ENCODE results near the gene NPAT.
"Not testable (repeated sequence)": the region's sequence is repeated elsewhere in the genome, so short reads cannot be mapped to it uniquely, and the experiment has no call there.

NPAT gene

DNA sequence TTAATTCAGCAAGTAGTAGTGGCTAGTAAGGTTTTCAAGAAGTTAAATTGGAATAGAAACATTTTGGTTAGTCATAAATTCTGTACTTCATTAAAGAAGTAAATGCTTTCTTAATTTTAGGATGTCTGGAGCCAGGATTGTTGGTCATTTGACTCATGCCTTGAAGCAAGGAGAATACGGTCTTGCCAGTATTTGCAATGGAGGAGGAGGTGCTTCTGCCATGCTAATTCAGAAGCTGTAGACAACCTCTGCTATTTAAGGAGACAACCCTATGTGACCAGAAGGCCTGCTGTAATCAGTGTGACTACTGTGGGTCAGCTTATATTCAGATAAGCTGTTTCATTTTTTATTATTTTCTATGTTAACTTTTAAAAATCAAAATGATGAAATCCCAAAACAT lies 75.3 kb downstream of the NPAT start:
- DNase-seq: no peak

DNA sequence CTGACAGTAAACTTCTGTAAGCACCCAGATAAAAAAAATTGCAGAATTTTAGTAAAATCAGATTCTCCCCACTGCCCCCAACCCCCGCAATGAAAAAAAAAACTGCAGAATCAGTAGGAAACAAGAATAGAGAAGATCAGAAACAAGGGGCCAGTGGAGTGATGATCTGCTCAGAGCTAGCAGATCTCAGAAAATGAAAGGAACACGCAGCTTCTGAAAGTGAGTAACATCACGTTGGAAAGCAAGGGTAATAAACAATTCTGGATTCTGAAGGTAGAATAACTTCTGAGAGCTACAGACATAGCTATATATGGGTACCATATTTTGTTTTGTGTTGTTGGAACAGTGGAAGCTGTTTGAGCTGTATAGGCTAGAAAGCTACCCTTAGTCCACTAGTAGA lies 77.8 kb downstream of the NPAT start:
- no peak for DNase-seq

DNA sequence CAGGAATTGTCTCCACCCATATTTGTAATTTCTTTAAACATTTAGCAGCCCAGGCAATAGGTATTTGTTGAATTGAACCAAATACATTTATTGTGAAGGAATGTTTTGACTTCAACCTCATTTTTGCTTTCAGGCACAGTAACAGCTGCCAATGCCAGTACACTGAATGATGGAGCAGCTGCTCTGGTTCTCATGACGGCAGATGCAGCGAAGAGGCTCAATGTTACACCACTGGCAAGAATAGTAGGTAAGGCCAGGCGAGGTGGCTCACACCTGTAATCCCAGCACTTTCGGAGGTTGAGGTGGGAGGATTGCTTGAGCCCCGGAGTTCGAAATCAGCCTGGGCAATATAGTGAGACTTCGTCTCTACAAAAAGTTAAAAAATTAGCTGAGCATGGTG lies 80.1 kb downstream of the NPAT start:
- DNase-seq: no peak

DNA sequence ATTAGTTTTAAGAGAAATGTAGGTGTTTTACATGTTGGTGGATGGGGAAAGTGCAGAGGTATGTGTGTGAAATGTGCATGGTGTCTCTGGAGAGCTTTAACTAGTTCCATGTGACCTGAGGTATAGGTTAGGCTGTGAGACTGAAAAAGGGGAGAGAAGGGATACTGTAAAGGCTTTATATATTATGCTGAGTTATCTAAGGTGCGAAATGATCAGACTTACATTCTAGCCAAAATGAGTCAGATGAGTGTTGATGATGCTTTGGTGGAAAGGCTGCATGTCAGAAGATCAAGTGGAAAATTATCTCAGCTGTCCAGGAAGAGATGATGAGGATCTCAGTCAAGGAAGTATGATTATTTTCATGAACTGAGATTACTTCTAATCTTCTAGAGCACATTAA lies 85.2 kb downstream of the NPAT start:
- no peak for DNase-seq

DNA sequence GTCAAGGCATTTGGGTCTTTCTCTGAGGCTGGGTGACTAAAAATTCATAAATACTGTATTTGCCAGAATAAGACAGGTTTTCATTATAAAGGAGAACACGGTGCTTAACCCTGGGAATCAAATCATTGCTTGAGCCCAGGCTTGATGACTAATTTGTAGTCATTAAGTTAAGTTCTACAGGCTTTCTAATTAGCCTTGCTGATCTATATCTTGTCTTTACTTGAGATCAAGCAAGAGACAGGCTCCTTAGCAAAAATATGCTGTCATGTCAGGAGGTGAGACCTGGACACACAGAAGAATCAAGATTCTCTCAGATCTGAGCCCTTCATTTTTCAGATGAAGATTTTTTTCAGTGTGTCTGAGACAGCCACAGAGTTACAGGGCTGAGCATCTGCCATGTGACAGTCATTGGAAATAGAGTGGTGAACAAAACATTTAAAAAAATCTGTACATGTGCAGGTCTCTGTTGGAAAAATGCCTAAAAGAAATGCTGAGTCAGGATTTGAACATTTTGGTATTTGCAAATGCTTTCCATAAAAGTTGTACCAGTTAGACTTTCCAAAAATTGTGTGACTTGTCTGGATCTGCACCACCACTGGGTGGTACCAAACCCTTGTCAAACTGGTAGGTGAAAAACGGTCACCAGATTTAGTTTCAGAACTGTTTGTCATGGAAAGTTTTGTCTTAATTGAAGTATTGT lies 86.4 kb downstream of the NPAT start:
- DNase-seq: no peak

DNA sequence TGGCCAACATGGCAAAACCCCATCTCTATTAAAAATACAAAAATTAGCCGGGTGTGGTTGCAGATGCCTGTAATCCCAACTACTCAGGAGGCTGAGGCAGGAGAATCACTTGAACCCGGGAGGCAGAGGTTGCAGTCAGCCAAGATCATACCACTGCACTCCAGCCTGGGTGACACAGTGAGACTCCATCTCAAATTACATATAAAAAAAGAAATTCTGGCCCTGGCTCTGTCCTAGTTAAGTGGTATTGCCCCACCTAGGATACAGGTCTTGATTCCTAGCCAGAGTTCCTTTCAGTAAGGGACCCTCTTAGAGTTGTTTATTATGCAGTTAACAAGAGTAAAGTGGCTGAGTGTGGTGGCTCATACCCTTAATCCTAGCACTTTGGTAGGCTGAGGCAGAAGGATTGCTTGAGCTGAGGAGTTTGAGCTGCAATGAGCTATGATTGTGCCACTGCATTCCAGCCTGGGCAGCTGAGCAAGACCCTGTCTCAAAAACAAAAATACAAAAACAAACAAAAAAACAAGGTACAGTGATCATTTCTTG lies 89.4 kb downstream of the NPAT start:
- not testable (repeated sequence) for DNase-seq

DNA sequence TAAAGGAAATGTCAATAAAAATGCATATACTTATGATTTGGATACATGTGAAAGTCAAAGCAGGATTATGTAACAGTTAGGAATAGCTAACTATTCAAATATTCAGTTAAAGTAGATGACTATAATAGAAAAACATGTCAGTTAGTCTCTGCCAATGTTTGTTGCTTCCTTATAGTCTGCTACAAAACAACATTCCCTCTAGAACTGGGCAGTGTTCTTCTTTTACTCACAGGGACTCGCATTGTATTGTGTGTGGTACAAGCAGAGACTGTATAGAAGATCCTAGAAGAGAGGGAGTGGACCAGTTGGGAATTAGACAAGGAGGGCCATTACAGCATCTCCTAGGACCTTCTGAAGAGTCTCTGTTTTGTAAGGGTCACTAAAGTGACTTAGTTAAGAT lies 90.4 kb downstream of the NPAT start:
- DNase-seq: no peak

DNA sequence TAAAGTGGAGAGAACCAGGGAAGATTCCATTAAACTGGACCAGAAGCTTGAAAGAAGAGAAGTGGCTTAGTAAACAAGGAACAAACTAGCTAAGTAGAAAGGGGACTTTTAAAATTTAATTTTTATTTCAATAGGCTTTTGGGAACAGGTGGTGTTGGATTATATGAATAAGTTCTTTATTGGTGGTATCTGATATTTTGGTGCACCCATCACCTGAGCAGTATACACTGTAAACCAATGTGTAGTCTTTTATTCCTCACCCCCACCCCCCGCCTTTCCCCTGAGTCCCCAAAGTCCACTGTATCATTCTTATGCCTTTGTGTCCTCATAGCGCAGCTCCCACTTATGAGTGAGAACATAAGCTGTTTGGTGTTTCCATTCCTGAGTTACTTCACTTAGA lies 93.7 kb downstream of the NPAT start:
- DNase-seq: no peak

DNA sequence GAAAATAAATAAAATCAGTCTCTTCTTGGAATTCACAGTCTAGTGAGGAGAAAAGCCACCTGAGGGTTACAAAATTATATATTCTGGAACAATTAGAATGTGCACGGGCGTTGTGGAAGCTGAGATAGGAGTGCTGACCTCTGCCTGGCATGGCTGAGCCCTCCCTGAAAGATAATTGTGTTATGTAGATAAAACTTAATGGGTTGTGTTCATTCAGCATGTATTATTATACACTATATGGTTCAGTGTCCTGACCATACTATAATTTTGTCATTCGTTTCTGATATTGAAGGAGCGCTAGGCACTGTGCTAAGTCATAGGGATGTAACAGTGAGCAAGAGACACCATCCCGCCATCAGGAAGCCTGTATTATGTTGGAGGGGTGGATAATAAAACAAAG lies 97.3 kb downstream of the NPAT start:
- no peak for DNase-seq

DNA sequence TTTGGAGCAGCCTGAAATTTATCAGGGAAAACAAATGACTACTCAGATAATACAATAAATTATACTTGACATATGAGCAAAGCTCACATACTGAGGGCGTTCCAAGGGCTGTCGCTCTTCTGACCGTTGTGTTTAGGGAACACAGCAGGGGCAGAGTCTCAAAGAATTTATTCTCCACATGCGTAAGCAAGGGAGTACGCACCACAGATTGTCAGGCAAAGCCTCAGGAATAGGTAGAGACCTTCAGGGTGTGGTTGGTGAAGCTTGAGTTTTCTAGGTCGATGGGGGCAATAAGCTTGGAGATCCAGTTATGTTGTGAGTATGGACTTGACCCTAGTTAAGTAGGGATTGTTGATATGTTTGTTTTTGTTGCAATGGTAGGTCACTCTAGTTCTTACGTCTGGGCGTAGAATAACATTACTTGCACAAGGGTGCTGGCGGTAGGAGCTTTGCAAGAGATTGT lies 100.2 kb downstream of the NPAT start:
- no peak for DNase-seq

DNA sequence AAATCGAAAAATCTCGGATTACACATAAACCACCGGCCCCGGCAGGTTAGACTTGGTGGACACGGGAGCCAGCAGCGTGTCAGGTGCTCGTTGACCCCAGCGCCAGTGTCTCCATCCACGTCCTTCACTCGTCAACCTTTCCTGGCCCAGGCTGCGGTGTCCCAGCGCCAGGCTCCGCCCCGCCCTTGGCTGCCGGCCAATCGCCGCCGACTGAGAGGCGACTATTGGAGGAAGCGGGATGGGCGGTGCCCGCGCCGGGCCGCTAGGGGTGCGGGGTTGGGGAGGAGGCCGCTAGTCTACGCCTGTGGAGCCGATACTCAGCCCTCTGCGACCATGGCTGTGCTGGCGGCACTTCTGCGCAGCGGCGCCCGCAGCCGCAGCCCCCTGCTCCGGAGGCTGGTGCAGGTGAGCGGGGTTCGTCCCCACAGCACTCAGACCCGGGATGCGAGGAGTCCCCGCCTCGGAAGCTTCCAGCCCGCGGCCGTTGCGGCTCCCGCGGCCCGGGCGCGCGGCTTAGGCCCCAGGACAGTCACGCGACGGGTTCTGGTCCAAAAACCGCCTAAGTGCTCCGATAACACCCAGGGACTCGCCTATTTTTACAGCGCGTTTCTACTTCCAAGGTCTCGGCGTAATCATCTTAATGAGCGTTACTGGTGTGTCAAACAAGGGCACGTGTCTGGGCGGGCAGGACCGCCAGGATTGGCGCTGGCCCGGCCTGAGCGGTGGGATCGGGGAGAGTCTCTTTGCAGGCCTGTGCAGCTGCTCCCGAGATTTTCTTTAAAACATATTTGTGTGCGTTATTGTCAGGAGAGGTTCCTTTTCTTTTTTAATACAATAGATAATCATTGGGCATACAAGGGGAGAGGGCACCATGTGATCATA lies 100.9 kb downstream of the NPAT start, which contains the start of gene ACAT1:
TSS of gene ACAT1 (plus strand) at position 294 of the 882 bp plus-strand sequence. CDS start at position 334, 40 bp downstream.
- DNase-seq: peak; percentile 97

DNA sequence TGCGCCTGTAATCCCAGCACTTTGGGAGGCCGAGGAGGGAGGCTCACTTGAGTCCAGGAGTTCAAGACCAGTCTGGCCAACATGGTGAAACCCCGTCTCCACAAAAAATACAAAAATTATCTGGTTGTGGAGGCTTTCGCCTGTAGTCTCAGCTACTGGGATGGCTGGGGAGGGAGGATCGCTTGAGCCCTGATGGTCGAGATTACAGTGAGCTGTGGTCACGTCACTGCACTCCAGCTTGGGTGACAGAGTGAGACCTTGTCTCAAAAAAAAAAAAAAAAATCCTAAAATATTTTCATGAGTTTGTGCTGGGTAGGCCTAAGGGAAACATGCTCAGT lies 101.5 kb downstream of the NPAT start:
- DNase-seq: not testable (repeated sequence)

DNA sequence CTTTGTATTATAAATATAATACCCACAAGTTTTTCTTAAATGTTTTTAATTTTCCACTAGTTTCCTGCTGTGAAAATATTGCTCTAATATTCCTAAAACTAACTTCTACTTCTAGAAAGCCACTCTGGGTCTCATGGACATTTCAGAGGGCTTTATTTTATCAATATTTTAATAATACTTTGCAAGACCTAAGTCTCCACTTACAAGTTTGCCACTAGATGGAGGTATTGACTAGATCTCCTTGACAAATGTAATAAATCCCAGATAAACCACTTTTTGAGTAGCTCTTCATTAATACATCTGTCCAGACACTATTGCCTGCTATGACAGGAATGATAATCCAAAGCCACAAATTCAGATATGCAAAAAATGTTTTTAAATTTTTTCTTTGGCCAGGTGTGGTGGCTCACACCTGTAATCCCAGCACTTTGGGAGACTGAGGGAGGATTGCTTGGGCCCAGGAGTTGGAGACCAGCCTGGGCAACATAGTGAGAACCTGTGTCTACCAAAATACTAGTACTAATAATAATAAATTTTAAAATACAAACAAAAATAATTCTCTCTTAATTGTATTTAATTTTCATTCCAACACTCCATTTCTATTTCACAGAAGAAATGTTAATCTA lies 104.6 kb downstream of the NPAT start:
- no peak for DNase-seq

DNA sequence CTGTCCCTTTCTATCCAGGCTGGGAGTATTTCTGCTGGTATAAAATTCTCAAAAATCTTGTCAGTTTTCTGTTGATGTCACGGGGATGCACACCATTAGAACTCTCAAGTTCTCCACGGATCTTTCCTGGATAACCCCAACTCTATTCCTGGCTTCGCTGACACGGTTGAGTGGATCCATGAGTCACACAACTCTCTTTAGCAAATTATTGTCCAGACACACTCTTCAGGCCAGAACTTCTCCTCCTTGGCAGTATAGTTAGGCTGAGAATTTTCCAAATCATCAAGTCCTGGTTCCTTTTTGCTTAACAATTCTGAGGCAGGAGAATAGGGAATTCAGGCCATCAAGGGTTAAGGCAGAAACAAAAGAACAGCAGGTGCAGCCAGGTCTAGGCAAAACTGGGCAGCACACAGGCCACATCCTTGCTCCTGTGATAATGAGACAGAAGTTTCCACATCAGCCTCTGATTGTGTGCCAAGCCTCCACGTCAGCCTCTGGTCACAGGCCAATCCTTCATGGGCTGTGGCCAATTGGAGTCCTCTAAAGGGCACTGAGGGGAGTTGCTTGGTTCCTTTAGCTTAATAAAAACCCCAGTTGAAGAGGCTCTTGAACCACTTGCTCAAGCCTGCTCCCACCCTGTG lies 106.8 kb downstream of the NPAT start:
- DNase-seq: peak; percentile 86

DNA sequence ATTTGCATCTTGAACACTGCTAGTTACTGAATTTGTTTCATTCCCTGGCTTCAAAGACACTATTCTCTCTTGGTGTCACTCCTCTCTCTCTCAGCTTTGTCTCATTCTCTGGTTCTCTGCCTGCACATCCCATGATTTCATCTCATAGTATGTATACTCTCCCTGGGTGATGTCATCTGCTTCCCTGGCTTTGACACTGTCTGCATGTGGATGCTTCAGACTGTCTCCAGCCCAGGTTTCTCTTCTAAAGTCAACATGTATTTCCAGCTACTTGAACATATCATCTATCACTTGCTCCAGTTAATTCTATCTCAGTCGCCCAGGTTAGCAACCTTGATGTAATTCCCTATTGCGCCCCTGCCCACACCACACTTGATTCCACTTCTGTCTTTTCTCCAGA lies 110.4 kb downstream of the NPAT start:
- no peak for DNase-seq

DNA sequence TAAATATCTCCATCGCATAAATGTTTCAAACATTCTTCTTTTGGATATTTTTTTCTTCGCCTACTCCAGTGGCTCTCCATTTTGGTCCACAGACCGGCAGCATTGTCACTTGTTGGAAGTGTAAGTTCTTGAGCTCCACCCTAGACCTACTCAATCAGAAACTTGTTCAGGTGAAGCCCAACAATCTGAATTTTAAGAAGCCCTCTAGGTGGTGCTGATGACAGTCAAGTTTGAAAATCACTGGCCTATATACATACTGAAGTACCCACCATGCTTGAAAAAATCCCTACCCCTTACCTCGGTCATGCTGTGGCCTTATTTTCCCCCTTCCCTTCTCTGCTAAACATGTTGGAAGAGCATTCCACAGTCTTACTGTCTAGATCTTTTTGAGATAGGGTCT lies 111.3 kb downstream of the NPAT start:
- no peak for DNase-seq

Measured in right hindlimb (tissue), 1 donor.